Neuron (in vitro differentiated cells): Measurements from ENCODE around the gene CCSER1.

Experiments
- H2AFZ ChIP-seq: one replicate; pipeline ENCODE4 v1.6.1; 2013; ENCODE audit warnings: low read depth, mild to moderate bottlenecking, inconsistent platforms, low read length, moderate library complexity
- H3K27me3 ChIP-seq: one replicate; pipeline ENCODE4 v1.6.1; 2013; ENCODE audit warnings: low read length; ENCODE audit not compliant: insufficient read depth
- H3K36me3 ChIP-seq: one replicate; pipeline ENCODE4 v1.6.1; 2013; ENCODE audit warnings: low read length; ENCODE audit not compliant: insufficient read depth
- H3K4me1 ChIP-seq: one replicate; pipeline ENCODE4 v1.6.1; 2013; ENCODE audit warnings: low read length; ENCODE audit not compliant: insufficient read depth
- H3K4me3 ChIP-seq: 2 replicates; pipeline ENCODE4 v1.5.1; 2013; ENCODE audit warnings: mild to moderate bottlenecking, low read length, moderate library complexity
- H3K9me3 ChIP-seq: one replicate; pipeline ENCODE4 v1.6.1; 2013; ENCODE audit warnings: low read length

The CCSER1 gene

GRCh38 chr4:90840291-90840690, 713.1 kb downstream of the CCSER1 start:
- no peaks in the 10 kb centered on the region for H3K9me3 ChIP-seq
- no peak overlapping the region for H3K4me3 ChIP-seq
- no peak overlapping the region for H2AFZ ChIP-seq
- no peaks in the 10 kb centered on the region for H3K36me3 ChIP-seq
- no peaks in the 10 kb centered on the region for H3K27me3 ChIP-seq
- no peaks in the 10 kb centered on the region for H3K4me1 ChIP-seq

- Histone ChIP-seq H3K9me3 (no peaks in the 10 kb centered on the region), H3K4me3 (no peak overlapping the region), H3K4me1 (no peaks in the 10 kb centered on the region), H3K36me3 (no peaks in the 10 kb centered on the region), H2AFZ (no peak overlapping the region), H3K27me3 (no peaks in the 10 kb centered on the region)
Measured at GRCh38 chr4:90840828-90841227, 713.6 kb downstream of the CCSER1 start.

GRCh38 chr4:90841676-90842075, 714.5 kb downstream of the CCSER1 start:
- Histone ChIP-seq H3K36me3 (no peaks in the 10 kb centered on the region), H3K4me3 (no peak overlapping the region)

GRCh38 chr4:90842960-90843359, 715.8 kb downstream of the CCSER1 start:
- H3K36me3 ChIP-seq, result no peaks in the 10 kb centered on the region
- no peak overlapping the region for H3K4me3 ChIP-seq
- H3K9me3 ChIP-seq, result no peaks in the 10 kb centered on the region
- H2AFZ ChIP-seq, result no peak overlapping the region
- H3K4me1 ChIP-seq, result no peaks in the 10 kb centered on the region
- no peaks in the 10 kb centered on the region for H3K27me3 ChIP-seq

More at GRCh38 chr4:90841676-90842075, 714.5 kb downstream of the CCSER1 start:
- Histone ChIP-seq H2AFZ (no peak overlapping the region), H3K9me3 (no peaks in the 10 kb centered on the region), H3K27me3 (no peaks in the 10 kb centered on the region), H3K4me1 (no peaks in the 10 kb centered on the region)

- H3K4me1 ChIP-seq, result no peaks in the 10 kb centered on the region
- no peaks in the 10 kb centered on the region for H3K36me3 ChIP-seq
- no peak overlapping the region for H3K4me3 ChIP-seq
- no peaks in the 10 kb centered on the region for H3K9me3 ChIP-seq
- no peaks in the 10 kb centered on the region for H3K27me3 ChIP-seq
- H2AFZ ChIP-seq, result no peak overlapping the region
Measured at GRCh38 chr4:90844241-90844640, 717.0 kb downstream of the CCSER1 start.

GRCh38 chr4:90845777-90846176, 718.6 kb downstream of the CCSER1 start:
- H3K36me3 ChIP-seq, result no peaks in the 10 kb centered on the region
- H3K9me3 ChIP-seq, result no peaks in the 10 kb centered on the region
- no peaks in the 10 kb centered on the region for H3K27me3 ChIP-seq
- H3K4me3 ChIP-seq, result no peak overlapping the region
- H3K4me1 ChIP-seq, result no peaks in the 10 kb centered on the region
- no peak overlapping the region for H2AFZ ChIP-seq

- no peaks in the 10 kb centered on the region for H3K27me3 ChIP-seq
- H3K36me3 ChIP-seq, result no peaks in the 10 kb centered on the region
- no peak overlapping the region for H3K4me3 ChIP-seq
- no peaks in the 10 kb centered on the region for H3K9me3 ChIP-seq
- no peaks in the 10 kb centered on the region for H3K4me1 ChIP-seq
- H2AFZ ChIP-seq, result no peak overlapping the region
Measured at GRCh38 chr4:90852237-90852636, 725.0 kb downstream of the CCSER1 start.

- no peak overlapping the region for H3K4me3 ChIP-seq
Measured at GRCh38 chr4:90855111-90855510, 727.9 kb downstream of the CCSER1 start.

GRCh38 chr4:90857081-90857820, 730.1 kb downstream of the CCSER1 start:
- H3K4me1 ChIP-seq, result no peaks in the 10 kb centered on the region
- no peaks in the 10 kb centered on the region for H3K27me3 ChIP-seq
- no peak overlapping the region for H3K4me3 ChIP-seq
- no peaks in the 10 kb centered on the region for H3K36me3 ChIP-seq
- no peak overlapping the region for H2AFZ ChIP-seq
- H3K9me3 ChIP-seq, result no peaks in the 10 kb centered on the region

More at GRCh38 chr4:90855111-90855510, 727.9 kb downstream of the CCSER1 start:
- Histone ChIP-seq H2AFZ (no peak overlapping the region), H3K36me3 (no peaks in the 10 kb centered on the region), H3K4me1 (no peaks in the 10 kb centered on the region), H3K9me3 (no peaks in the 10 kb centered on the region), H3K27me3 (no peaks in the 10 kb centered on the region)

- H3K4me1 ChIP-seq, result peaks cover 3% of the 10 kb centered on the region
- H2AFZ ChIP-seq, result no peak overlapping the region
- no peaks in the 10 kb centered on the region for H3K9me3 ChIP-seq
Measured at GRCh38 chr4:90875791-90876190, 748.6 kb downstream of the CCSER1 start.

GRCh38 chr4:90876296-90876695, 749.1 kb downstream of the CCSER1 start:
- Histone ChIP-seq H3K4me3 (no peak overlapping the region), H3K27me3 (no peaks in the 10 kb centered on the region), H3K4me1 (peaks cover 3% of the 10 kb centered on the region), H2AFZ (no peak overlapping the region), H3K36me3 (no peaks in the 10 kb centered on the region), H3K9me3 (no peaks in the 10 kb centered on the region)

More at GRCh38 chr4:90875791-90876190, 748.6 kb downstream of the CCSER1 start:
- Histone ChIP-seq H3K4me3 (no peak overlapping the region), H3K27me3 (no peaks in the 10 kb centered on the region), H3K36me3 (no peaks in the 10 kb centered on the region)

GRCh38 chr4:90883519-90883918, 756.3 kb downstream of the CCSER1 start:
- Histone ChIP-seq H2AFZ (no peak overlapping the region), H3K9me3 (no peaks in the 10 kb centered on the region), H3K4me3 (no peak overlapping the region), H3K27me3 (no peaks in the 10 kb centered on the region), H3K36me3 (no peaks in the 10 kb centered on the region), H3K4me1 (no peaks in the 10 kb centered on the region)

GRCh38 chr4:90888571-90888970, 761.4 kb downstream of the CCSER1 start:
- no peaks in the 10 kb centered on the region for H3K4me1 ChIP-seq
- no peaks in the 10 kb centered on the region for H3K27me3 ChIP-seq
- no peaks in the 10 kb centered on the region for H3K9me3 ChIP-seq
- no peak overlapping the region for H3K4me3 ChIP-seq
- no peaks in the 10 kb centered on the region for H3K36me3 ChIP-seq
- no peak overlapping the region for H2AFZ ChIP-seq

- H3K36me3 ChIP-seq, result no peaks in the 10 kb centered on the region
- H2AFZ ChIP-seq, result no peak overlapping the region
- H3K9me3 ChIP-seq, result no peaks in the 10 kb centered on the region
- no peaks in the 10 kb centered on the region for H3K4me1 ChIP-seq
- H3K4me3 ChIP-seq, result no peak overlapping the region
- H3K27me3 ChIP-seq, result no peaks in the 10 kb centered on the region
Measured at GRCh38 chr4:90889171-90889570, 762.0 kb downstream of the CCSER1 start.
